Measurements from ENCODE around the gene MICAL3.

The MICAL3 gene

DNA sequence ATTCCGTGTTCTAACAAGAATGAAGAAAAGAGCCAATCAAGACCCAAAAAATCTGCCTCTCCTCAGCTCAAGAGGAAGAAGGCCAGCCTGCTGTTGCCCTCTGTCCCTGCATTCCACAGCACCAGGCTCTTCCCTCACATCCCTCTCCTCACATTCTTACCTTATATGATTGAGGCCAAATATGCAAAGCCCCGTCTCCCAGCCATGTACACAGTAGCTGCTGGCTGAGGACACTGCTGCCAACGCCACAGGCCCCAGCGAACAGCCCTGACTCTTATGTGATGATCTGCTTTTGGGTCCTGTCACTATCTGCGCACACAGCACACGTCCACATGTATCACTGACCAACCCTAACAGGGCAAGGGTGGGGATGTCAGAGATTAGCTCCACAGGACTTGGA lies 60.2 kb downstream of the MICAL3 start:
- TF ChIP-seq ZNF70 (CRISPR knock-in tag; IDR thresholded peaks at IDR 0.05) (no peak), ZFP30 (CRISPR knock-in tag; IDR thresholded peaks at IDR 0.05) (no peak), TCF4 (CRISPR knock-in tag; IDR thresholded peaks at IDR 0.05; ENCODE audit: borderline replicate concordance) (no peak), ZNF8 (CRISPR knock-in tag; IDR thresholded peaks at IDR 0.05) (no peak), ARNTL (CRISPR knock-in tag; IDR thresholded peaks at IDR 0.05; ENCODE audit: borderline replicate concordance, low read depth) (no peak), ESRRG (CRISPR knock-in tag; IDR thresholded peaks at IDR 0.05) (no peak)
- TF ChIP-seq, protein P1, sequence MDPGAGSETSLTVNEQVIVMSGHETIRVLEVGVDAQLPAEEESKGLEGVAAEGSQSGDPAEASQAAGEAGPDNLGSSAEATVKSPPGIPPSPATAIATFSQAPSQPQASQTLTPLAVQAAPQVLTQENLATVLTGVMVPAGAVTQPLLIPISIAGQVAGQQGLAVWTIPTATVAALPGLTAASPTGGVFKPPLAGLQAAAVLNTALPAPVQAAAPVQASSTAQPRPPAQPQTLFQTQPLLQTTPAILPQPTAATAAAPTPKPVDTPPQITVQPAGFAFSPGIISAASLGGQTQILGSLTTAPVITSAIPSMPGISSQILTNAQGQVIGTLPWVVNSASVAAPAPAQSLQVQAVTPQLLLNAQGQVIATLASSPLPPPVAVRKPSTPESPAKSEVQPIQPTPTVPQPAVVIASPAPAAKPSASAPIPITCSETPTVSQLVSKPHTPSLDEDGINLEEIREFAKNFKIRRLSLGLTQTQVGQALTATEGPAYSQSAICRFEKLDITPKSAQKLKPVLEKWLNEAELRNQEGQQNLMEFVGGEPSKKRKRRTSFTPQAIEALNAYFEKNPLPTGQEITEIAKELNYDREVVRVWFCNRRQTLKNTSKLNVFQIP (CRISPR knock-in tag; IDR thresholded peaks at IDR 0.05; ENCODE audit: borderline replicate concordance, low read depth), result no peak
- peak; percentile 56 for ATAC-seq

DNA sequence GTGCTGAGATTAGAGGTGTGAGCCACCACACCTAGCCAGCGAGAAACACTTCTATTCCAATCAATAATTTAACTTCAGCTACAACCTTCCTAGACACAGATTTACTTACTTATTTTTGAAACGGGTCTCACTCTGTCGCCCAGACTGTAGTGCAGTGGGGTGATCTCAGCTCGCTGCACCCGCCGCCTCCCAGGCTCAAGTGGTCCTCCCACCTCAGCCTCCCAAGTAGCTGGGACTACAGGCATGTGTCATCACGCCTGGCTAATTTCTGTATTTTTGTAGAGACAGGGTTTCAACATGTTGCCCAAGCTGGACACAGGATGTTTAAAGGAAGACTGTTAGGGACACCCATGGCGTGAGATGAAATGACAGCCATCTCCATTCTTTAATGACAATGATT lies 61.3 kb downstream of the MICAL3 start:
- ATAC-seq, result no peak

DNA sequence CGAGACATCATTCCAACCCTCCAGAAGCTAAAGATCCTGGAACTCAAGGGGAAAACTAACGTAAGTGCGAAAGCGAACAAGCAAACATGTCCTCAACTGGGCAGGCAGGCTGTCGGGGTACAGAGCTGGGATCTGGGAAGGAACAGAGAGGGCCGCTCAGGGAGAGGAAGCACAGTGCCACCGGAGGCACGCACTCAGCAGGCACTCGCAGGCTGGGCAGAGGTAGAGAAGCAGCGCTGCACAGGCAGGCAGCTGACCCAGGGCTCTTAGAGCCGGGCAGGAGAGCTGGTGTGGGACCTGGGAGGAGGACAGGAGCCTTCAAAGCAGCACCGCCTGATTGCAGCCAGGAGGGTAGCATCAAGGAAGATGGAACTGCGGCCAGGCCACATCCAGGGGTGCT lies 62.2 kb downstream of the MICAL3 start:
- no peak for ATAC-seq
- TF ChIP-seq ZFP30 (CRISPR knock-in tag; IDR thresholded peaks at IDR 0.05) (no peak), ESRRG (CRISPR knock-in tag; IDR thresholded peaks at IDR 0.05) (no peak), ARNTL (CRISPR knock-in tag; IDR thresholded peaks at IDR 0.05; ENCODE audit: borderline replicate concordance, low read depth) (no peak), ZC3H10 (CRISPR knock-in tag; IDR thresholded peaks at IDR 0.05) (no peak), OSR1 (CRISPR knock-in tag; IDR thresholded peaks at IDR 0.05) (no peak), ISL1 (CRISPR knock-in tag; IDR thresholded peaks at IDR 0.05) (no peak), ZNF565 (CRISPR knock-in tag; conservative IDR thresholded peaks at IDR 0.05; ENCODE audit: low read depth) (no peak), CSDC2 (CRISPR knock-in tag; IDR thresholded peaks at IDR 0.05) (no peak), ZNF8 (CRISPR knock-in tag; IDR thresholded peaks at IDR 0.05) (no peak), GLIS3 (CRISPR knock-in tag; IDR thresholded peaks at IDR 0.05) (no peak), ZFP3 (CRISPR knock-in tag; IDR thresholded peaks at IDR 0.05) (no peak), ZNF70 (CRISPR knock-in tag; IDR thresholded peaks at IDR 0.05) (no peak)
- TF ChIP-seq, protein P2, sequence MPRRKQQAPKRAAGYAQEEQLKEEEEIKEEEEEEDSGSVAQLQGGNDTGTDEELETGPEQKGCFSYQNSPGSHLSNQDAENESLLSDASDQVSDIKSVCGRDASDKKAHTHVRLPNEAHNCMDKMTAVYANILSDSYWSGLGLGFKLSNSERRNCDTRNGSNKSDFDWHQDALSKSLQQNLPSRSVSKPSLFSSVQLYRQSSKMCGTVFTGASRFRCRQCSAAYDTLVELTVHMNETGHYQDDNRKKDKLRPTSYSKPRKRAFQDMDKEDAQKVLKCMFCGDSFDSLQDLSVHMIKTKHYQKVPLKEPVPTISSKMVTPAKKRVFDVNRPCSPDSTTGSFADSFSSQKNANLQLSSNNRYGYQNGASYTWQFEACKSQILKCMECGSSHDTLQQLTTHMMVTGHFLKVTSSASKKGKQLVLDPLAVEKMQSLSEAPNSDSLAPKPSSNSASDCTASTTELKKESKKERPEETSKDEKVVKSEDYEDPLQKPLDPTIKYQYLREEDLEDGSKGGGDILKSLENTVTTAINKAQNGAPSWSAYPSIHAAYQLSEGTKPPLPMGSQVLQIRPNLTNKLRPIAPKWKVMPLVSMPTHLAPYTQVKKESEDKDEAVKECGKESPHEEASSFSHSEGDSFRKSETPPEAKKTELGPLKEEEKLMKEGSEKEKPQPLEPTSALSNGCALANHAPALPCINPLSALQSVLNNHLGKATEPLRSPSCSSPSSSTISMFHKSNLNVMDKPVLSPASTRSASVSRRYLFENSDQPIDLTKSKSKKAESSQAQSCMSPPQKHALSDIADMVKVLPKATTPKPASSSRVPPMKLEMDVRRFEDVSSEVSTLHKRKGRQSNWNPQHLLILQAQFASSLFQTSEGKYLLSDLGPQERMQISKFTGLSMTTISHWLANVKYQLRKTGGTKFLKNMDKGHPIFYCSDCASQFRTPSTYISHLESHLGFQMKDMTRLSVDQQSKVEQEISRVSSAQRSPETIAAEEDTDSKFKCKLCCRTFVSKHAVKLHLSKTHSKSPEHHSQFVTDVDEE (CRISPR knock-in tag; IDR thresholded peaks at IDR 0.05), result no peak

More for the DNA sequence above, 61.3 kb downstream of the MICAL3 start:
- TF ChIP-seq PPARA (CRISPR knock-in tag; IDR thresholded peaks at IDR 0.05; ENCODE audit: borderline replicate concordance), result no peak
- TF ChIP-seq, protein P3, sequence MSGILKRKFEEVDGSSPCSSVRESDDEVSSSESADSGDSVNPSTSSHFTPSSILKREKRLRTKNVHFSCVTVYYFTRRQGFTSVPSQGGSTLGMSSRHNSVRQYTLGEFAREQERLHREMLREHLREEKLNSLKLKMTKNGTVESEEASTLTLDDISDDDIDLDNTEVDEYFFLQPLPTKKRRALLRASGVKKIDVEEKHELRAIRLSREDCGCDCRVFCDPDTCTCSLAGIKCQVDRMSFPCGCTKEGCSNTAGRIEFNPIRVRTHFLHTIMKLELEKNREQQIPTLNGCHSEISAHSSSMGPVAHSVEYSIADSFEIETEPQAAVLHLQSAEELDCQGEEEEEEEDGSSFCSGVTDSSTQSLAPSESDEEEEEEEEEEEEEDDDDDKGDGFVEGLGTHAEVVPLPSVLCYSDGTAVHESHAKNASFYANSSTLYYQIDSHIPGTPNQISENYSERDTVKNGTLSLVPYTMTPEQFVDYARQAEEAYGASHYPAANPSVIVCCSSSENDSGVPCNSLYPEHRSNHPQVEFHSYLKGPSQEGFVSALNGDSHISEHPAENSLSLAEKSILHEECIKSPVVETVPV (CRISPR knock-in tag; IDR thresholded peaks at IDR 0.05), result no peak
- TF ChIP-seq, protein P2 (CRISPR knock-in tag; IDR thresholded peaks at IDR 0.05), result no peak
- TF ChIP-seq SNAI2 (CRISPR knock-in tag; IDR thresholded peaks at IDR 0.05), result no peak
- TF ChIP-seq, protein P4, sequence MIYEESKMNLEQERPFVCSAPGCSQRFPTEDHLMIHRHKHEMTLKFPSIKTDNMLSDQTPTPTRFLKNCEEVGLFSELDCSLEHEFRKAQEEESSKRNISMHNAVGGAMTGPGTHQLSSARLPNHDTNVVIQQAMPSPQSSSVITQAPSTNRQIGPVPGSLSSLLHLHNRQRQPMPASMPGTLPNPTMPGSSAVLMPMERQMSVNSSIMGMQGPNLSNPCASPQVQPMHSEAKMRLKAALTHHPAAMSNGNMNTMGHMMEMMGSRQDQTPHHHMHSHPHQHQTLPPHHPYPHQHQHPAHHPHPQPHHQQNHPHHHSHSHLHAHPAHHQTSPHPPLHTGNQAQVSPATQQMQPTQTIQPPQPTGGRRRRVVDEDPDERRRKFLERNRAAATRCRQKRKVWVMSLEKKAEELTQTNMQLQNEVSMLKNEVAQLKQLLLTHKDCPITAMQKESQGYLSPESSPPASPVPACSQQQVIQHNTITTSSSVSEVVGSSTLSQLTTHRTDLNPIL (CRISPR knock-in tag; IDR thresholded peaks at IDR 0.05; ENCODE audit: low read depth), result no peak
- no peak for TF ChIP-seq ZFP3 (CRISPR knock-in tag; IDR thresholded peaks at IDR 0.05)
- no peak for TF ChIP-seq ZNF565 (CRISPR knock-in tag; conservative IDR thresholded peaks at IDR 0.05; ENCODE audit: low read depth)
- TF ChIP-seq GLIS3 (CRISPR knock-in tag; IDR thresholded peaks at IDR 0.05), result no peak
- no peak for TF ChIP-seq ZNF70 (CRISPR knock-in tag; IDR thresholded peaks at IDR 0.05)
- no peak for TF ChIP-seq ARNTL (CRISPR knock-in tag; IDR thresholded peaks at IDR 0.05; ENCODE audit: borderline replicate concordance, low read depth)
